ENCODE measurements around the gene TBC1D5. TPM values are rescaled to one million over a fixed set of nuclear protein-coding genes. Genes with fewer than 3 reads are reported as not detected.
"Not testable (repeated sequence)": the region's sequence is repeated elsewhere in the genome, so short reads cannot be mapped to it uniquely, and the experiment has no call there.

Gene TBC1D5
- polyA plus RNA-seq, 1 experiment, result 44.6 TPM

GRCh38 chr3:17355591-17355990, 386.8 kb downstream of the TBC1D5 start:
- no peak overlapping the region for H3K27ac ChIP-seq (ENCODE audit: low read depth, low read length)
- H3K27me3 ChIP-seq (ENCODE audit: control insufficient read depth, insufficient read depth, low read length), result no peaks in the 10 kb centered on the region
- DNase-seq (ENCODE audit: low read depth, low spot score), result no peak
- no peaks in the 10 kb centered on the region for H3K9me3 ChIP-seq (ENCODE audit: control insufficient read depth, insufficient read depth, low read length)
- POLR2A ChIA-PET, result no interaction called here
- no peak overlapping the region for H3K4me3 ChIP-seq (ENCODE audit: low read depth, low read length)
- no peak for TF ChIP-seq CTCF (IDR thresholded peaks at IDR 0.05; ENCODE audit: low read depth, low read length)
- CTCF ChIA-PET, result interaction anchor here (1.4 kb wide), 1 partner anchor 485 kb away, joined by 3 read pairs; no protein-coding TSS in a partner anchor

- CTCF ChIA-PET, result no interaction called here
- POLR2A ChIA-PET, result no interaction called here
Measured at GRCh38 chr3:17354341-17354740, 388.1 kb downstream of the TBC1D5 start.

GRCh38 chr3:17352620-17353019, 389.8 kb downstream of the TBC1D5 start:
- DNase-seq (ENCODE audit: low read depth, low spot score), result no peak
- Histone ChIP-seq H3K27me3 (ENCODE audit: control insufficient read depth, insufficient read depth, low read length) (no peaks in the 10 kb centered on the region), H3K4me3 (ENCODE audit: low read depth, low read length) (no peak overlapping the region), H3K9me3 (ENCODE audit: control insufficient read depth, insufficient read depth, low read length) (no peaks in the 10 kb centered on the region), H3K27ac (ENCODE audit: low read depth, low read length) (no peak overlapping the region)
- TF ChIP-seq CTCF (IDR thresholded peaks at IDR 0.05; ENCODE audit: low read depth, low read length), result no peak
- POLR2A ChIA-PET, result no interaction called here
- CTCF ChIA-PET, result interaction anchor here (0.7 kb wide), 1 partner anchor 36 kb away, joined by 5 read pairs; no protein-coding TSS in a partner anchor

More at GRCh38 chr3:17354341-17354740, 388.1 kb downstream of the TBC1D5 start:
- H3K27ac ChIP-seq (ENCODE audit: low read depth, low read length), result no peak overlapping the region
- no peak for DNase-seq (ENCODE audit: low read depth, low spot score)
- no peaks in the 10 kb centered on the region for H3K9me3 ChIP-seq (ENCODE audit: control insufficient read depth, insufficient read depth, low read length)
- H3K27me3 ChIP-seq (ENCODE audit: control insufficient read depth, insufficient read depth, low read length), result no peaks in the 10 kb centered on the region
- TF ChIP-seq CTCF (IDR thresholded peaks at IDR 0.05; ENCODE audit: low read depth, low read length), result no peak
- H3K4me3 ChIP-seq (ENCODE audit: low read depth, low read length), result no peak overlapping the region

GRCh38 chr3:17351193-17351592, 391.2 kb downstream of the TBC1D5 start:
- DNase-seq (ENCODE audit: low read depth, low spot score); H3K27ac ChIP-seq (ENCODE audit: low read depth, low read length); H3K27me3 ChIP-seq (ENCODE audit: control insufficient read depth, insufficient read depth, low read length); CTCF ChIA-PET; POLR2A ChIA-PET; H3K9me3 ChIP-seq (ENCODE audit: control insufficient read depth, insufficient read depth, low read length); H3K4me3 ChIP-seq (ENCODE audit: low read depth, low read length): not testable (repeated sequence)

GRCh38 chr3:17349093-17349492, 393.3 kb downstream of the TBC1D5 start:
- ChIA-PET CTCF (interaction anchor here (0.6 to 1.1 kb wide), 2 partner anchors 10 to 299 kb away, joined by 3 to 4 read pairs; no protein-coding TSS in a partner anchor), POLR2A (no interaction called here)
- H3K4me3 ChIP-seq (ENCODE audit: low read depth, low read length), result no peak overlapping the region
- H3K27me3 ChIP-seq (ENCODE audit: control insufficient read depth, insufficient read depth, low read length), result no peaks in the 10 kb centered on the region
- no peak for TF ChIP-seq CTCF (IDR thresholded peaks at IDR 0.05; ENCODE audit: low read depth, low read length)
- no peak overlapping the region for H3K27ac ChIP-seq (ENCODE audit: low read depth, low read length)
- H3K9me3 ChIP-seq (ENCODE audit: control insufficient read depth, insufficient read depth, low read length), result no peaks in the 10 kb centered on the region
- no peak for DNase-seq (ENCODE audit: low read depth, low spot score)

GRCh38 chr3:17342119-17342518, 400.3 kb downstream of the TBC1D5 start:
- no peak for DNase-seq (ENCODE audit: low read depth, low spot score)
- no peak overlapping the region for H3K4me3 ChIP-seq (ENCODE audit: low read depth, low read length)
- CTCF ChIA-PET, result no interaction called here
- POLR2A ChIA-PET, result no interaction called here
- no peak for TF ChIP-seq CTCF (IDR thresholded peaks at IDR 0.05; ENCODE audit: low read depth, low read length)
- no peaks in the 10 kb centered on the region for H3K27me3 ChIP-seq (ENCODE audit: control insufficient read depth, insufficient read depth, low read length)
- no peak overlapping the region for H3K27ac ChIP-seq (ENCODE audit: low read depth, low read length)
- no peaks in the 10 kb centered on the region for H3K9me3 ChIP-seq (ENCODE audit: control insufficient read depth, insufficient read depth, low read length)

Measured in AG04450 (cell line).